Chondrocyte (in vitro differentiated cells): ENCODE measurements around the gene ATG4B. TPM values are rescaled to one million over a fixed set of nuclear protein-coding genes. Genes with fewer than 3 reads are reported as not detected.

Experiments used
- DNase-seq: peaks from one replicate; pipeline ENCODE4 v3.0.0; 2021; ENCODE audit warnings: mixed read lengths, low spot score
- H3K27ac Mint-ChIP-seq: one replicate; pipeline ENCODE4 v1.8.0; 2021; ENCODE audit warnings: mild to moderate bottlenecking, moderate library complexity, mixed read lengths; ENCODE audit not compliant: unreplicated experiment
- H3K27me3 Mint-ChIP-seq: 2 replicates; pipeline ENCODE4 v1.8.0; 2021; ENCODE audit warnings: low read depth, mixed read lengths
- H3K36me3 Mint-ChIP-seq: 2 replicates; pipeline ENCODE4 v1.8.0; 2021; ENCODE audit warnings: low read depth, mixed read lengths
- H3K4me1 Mint-ChIP-seq: 2 replicates; pipeline ENCODE4 v1.8.0; 2021; ENCODE audit warnings: low read depth, mild to moderate bottlenecking, mixed read lengths
- H3K4me3 Mint-ChIP-seq: one replicate; pipeline ENCODE4 v1.8.0; 2021; ENCODE audit warnings: mild to moderate bottlenecking, moderate library complexity, mixed read lengths; ENCODE audit not compliant: unreplicated experiment
- H3K9me3 Mint-ChIP-seq: 2 replicates; pipeline ENCODE4 v1.8.0; 2021; ENCODE audit warnings: low read depth, mixed read lengths
- CTCF ChIP-seq: fragments of 200-600 bp; sonication (generic); IDR thresholded peaks from 2 replicates; pipeline ENCODE4 v1.5.0; 2021; ENCODE audit warnings: antibody characterized with exemption, mild to moderate bottlenecking, moderate library complexity
- total RNA-seq: library from RNA; stranded (reverse); gene quantifications from 3 replicates; pipeline ENCODE4 v1.2.1, GENCODE V29; 2021

Gene ATG4B
- total RNA-seq, 1 donor from 2014 or later, result 57.2 TPM

DNA sequence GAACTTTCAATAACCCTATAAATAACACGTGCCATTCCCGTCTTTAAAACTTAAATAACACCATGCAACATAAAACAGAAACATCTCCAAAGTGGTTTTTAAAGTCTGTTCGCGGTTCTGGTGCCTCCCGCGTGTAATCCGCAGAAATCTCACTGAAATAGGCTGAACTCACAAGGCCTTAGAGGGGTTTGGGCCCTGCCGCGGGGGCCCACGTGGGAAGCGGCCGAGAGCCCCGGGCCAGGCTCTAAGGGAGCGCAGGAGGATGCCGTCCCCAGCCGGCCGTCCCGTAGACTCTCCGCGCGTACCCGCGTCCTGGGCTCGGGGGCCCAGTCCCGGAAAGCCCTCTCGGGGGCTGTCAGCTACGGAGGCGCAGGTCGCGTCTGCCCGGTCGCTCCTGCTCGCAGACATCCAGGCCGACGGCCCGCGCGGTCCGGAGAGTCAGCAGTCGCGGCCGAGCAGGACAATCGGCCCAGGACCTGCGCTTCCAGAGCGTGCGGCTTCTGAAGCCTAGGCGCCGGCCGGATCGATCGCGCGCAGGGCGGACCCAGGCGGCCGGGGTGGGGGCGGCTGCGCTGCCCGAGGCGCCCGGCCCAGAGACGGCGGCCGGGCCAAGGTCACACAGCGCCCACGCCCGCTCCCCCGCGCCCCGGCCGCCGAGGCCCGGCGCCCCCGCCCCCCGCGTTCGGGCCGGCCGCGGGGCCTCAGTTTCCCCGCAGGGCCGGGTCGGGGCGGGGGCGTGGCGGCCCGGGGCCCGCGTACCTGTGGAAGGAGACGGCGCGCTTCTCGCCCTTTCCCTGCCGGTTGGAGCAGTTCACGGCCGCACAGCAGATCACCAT is 1.1 kb upstream of the ATG4B start:
- no peak for DNase-seq
- TF ChIP-seq CTCF, result peak; percentile 22
- Mint-ChIP-seq H3K27ac (peak overlapping the region; percentile 89), H3K4me1 (peaks cover 46% of the 10 kb centered on the region), H3K4me3 (peak overlapping the region; percentile 76), H3K9me3 (no peaks in the 10 kb centered on the region), H3K27me3 (no peaks in the 10 kb centered on the region), H3K36me3 (peaks cover 9% of the 10 kb centered on the region)

DNA sequence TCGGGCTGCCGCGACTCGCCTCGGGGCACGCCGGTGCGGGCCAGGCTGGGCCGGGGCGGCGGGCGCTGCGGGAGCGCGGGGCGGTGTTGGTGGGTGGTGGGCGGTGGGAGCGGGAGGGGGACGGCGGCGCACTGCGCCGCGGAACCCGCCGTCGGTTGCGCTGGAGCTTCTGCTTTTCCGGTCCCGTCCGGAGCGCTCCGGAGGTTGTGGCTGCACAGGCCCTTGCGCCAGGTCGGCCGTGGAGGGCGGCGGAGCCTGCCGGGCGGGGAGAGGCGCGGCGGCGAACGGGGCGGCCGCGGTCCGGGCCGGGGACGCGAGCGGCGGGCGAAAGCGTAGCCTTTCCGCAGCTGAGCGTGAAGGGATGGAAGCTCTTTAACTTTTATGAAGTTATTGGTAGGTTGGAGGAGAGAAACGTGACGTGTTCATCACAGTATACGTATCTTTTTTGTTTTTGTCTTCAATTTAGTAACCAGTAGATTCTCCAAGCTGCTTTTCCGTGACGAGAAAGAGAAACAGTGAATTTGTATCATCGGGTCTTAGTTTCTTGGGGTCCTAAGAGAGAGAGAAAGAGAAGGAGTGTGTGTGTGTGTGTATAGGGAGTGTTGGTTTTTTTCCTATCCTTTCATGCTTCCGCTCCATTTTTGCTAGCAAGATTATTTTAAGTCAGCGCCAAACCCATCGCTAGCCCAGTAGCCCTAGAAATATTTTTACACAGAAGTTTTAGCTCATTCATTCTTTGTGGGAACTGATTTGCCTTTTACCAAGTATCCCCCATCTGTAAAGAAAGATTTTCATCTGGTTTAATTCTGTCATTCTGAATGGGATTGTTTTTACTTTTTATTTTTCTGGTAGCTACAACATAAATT is 535 bp downstream of the ATG4B start:
- Mint-ChIP-seq H3K36me3 (peaks cover 4% of the 10 kb centered on the region), H3K4me1 (peaks cover 55% of the 10 kb centered on the region), H3K4me3 (peak overlapping the region; percentile 74), H3K27ac (peak overlapping the region; percentile 90), H3K27me3 (no peaks in the 10 kb centered on the region), H3K9me3 (no peaks in the 10 kb centered on the region)
- TF ChIP-seq CTCF, result no peak
- no peak for DNase-seq

- Mint-ChIP-seq H3K9me3 (no peaks in the 10 kb centered on the region), H3K4me1 (peaks cover 55% of the 10 kb centered on the region), H3K27ac (peak overlapping the region; percentile 45), H3K4me3 (peak overlapping the region; percentile 74), H3K36me3 (peaks cover 1% of the 10 kb centered on the region), H3K27me3 (no peaks in the 10 kb centered on the region)
- TF ChIP-seq CTCF, result no peak
- DNase-seq, result no peak
These were observed 1.4 kb downstream of the ATG4B start for GRCh38 chr2:241638940-241639339.

DNA sequence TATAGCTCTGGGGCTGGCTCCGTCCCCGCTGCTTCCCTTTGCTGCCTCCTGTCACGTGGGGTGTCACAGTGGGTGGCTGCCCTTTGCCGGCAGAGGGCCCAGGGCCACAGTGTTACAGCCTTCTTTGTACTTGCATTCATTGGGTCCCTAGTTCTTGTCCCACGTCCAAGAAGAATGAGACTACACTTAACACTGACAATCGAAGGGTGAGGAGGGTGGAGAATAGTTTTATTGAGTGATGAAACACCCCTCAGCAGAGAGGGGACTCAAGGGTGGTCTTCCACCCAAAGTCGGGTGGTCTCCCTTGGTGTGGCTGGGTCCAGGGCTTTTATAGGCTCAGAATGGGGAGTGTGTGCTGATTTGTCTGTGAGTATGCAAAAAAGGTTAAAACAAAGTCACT is 1.9 kb downstream of the ATG4B start:
- no peak overlapping the region for H3K4me3 Mint-ChIP-seq
- H3K9me3 Mint-ChIP-seq, result no peaks in the 10 kb centered on the region
- no peak for DNase-seq
- peaks cover 55% of the 10 kb centered on the region for H3K4me1 Mint-ChIP-seq
- no peaks in the 10 kb centered on the region for H3K27me3 Mint-ChIP-seq
- no peak overlapping the region for H3K27ac Mint-ChIP-seq
- TF ChIP-seq CTCF, result no peak
- H3K36me3 Mint-ChIP-seq, result no peaks in the 10 kb centered on the region

DNA sequence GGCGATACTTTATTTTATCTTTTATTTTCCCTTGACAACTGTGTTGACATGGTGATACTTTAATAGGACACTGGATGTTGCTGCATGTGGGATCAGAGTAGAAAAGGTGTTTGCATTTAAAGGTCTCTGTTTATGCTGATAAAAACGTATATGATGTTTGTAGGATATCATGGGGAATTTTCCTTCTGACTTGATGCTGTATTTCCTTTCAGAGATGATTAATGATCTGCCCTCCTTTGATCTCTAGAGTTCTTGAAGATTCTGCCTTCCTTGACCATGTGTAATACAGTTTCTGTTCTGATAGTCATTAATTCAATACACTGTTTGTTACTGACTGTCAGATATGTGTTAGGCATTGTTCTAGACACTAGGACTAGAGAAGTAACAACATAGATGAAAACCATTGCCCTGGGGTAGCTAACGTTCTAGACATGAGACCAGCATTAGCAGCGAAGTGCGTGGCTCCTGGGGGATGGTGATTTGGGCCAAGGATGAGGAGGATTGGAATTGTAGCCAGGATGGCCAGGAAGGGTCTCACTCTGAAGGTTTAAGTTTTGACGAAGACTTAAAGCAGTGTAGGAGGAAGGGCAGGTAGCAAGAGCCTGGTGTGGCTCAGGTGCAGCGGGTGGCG is 2.8 kb downstream of the ATG4B start:
- Mint-ChIP-seq H3K27me3 (no peaks in the 10 kb centered on the region), H3K27ac (no peak overlapping the region), H3K4me1 (peaks cover 47% of the 10 kb centered on the region), H3K9me3 (no peaks in the 10 kb centered on the region), H3K4me3 (no peak overlapping the region), H3K36me3 (no peaks in the 10 kb centered on the region)
- DNase-seq, result no peak
- no peak for TF ChIP-seq CTCF
